SK-N-SH treated with all-trans-retinoic acid at 6 μM for 48 hours (cell line): Measurements from ENCODE around the gene SHF.

ENCODE experiments used
- ARNTL ChIP-seq: fragments of 450-650 bp; formaldehyde crosslinking; IDR thresholded peaks from 2 replicates; pipeline ENCODE4 v1.5.0; 2020; ENCODE audit warnings: low read depth, mild to moderate bottlenecking, moderate library complexity, borderline replicate concordance
- BACH2 ChIP-seq: fragments of 250-450 bp; sonication (Bioruptor Pico); IDR thresholded peaks from 2 replicates; pipeline ENCODE4 v1.9.0; 2021; ENCODE audit warnings: mild to moderate bottlenecking, borderline replicate concordance
- SNAI2 ChIP-seq: fragments of 250-450 bp; sonication (Bioruptor Pico); IDR thresholded peaks from 2 replicates; pipeline ENCODE4 v1.5.0; 2020; ENCODE audit warnings: mild to moderate bottlenecking, moderate library complexity
- TCF4 ChIP-seq: fragments of 250-450 bp; sonication (Bioruptor Pico); IDR thresholded peaks from 2 replicates; pipeline ENCODE4 v1.8.0; 2021; ENCODE audit warnings: mild to moderate bottlenecking, moderate library complexity, borderline replicate concordance
- ZC3H10 ChIP-seq: fragments of 250-450 bp; sonication (Bioruptor Pico); IDR thresholded peaks from 2 replicates; pipeline ENCODE4 v1.5.1; 2021; ENCODE audit warnings: mild to moderate bottlenecking, moderate library complexity
- ZFP30 ChIP-seq: fragments of 450-650 bp; formaldehyde crosslinking; IDR thresholded peaks from 2 replicates; pipeline ENCODE4 v1.5.0; 2022; ENCODE audit warnings: mild to moderate bottlenecking, moderate library complexity
- TF ChIP-seq, protein P1 (sequence below): fragments of 250-450 bp; sonication (Bioruptor Pico); IDR thresholded peaks from 2 replicates; pipeline ENCODE4 v1.8.0; 2020; ENCODE audit warnings: mild to moderate bottlenecking, moderate library complexity, borderline replicate concordance

- TF ChIP-seq BACH2 (CRISPR knock-in tag) (no peak), ARNTL (CRISPR knock-in tag) (no peak), TCF4 (CRISPR knock-in tag) (no peak), SNAI2 (CRISPR knock-in tag) (no peak), ZC3H10 (CRISPR knock-in tag) (no peak), ZFP30 (CRISPR knock-in tag) (no peak)
- TF ChIP-seq, protein P1, sequence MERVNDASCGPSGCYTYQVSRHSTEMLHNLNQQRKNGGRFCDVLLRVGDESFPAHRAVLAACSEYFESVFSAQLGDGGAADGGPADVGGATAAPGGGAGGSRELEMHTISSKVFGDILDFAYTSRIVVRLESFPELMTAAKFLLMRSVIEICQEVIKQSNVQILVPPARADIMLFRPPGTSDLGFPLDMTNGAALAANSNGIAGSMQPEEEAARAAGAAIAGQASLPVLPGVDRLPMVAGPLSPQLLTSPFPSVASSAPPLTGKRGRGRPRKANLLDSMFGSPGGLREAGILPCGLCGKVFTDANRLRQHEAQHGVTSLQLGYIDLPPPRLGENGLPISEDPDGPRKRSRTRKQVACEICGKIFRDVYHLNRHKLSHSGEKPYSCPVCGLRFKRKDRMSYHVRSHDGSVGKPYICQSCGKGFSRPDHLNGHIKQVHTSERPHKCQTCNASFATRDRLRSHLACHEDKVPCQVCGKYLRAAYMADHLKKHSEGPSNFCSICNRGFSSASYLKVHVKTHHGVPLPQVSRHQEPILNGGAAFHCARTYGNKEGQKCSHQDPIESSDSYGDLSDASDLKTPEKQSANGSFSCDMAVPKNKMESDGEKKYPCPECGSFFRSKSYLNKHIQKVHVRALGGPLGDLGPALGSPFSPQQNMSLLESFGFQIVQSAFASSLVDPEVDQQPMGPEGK (CRISPR knock-in tag): no peak
Measured at GRCh38 chr15:45167631-45168205, 20.0 kb downstream of the SHF start.
